Measurements from ENCODE around the gene C3orf80. TPM values are rescaled to one million over a fixed set of nuclear protein-coding genes. Genes with fewer than 3 reads are reported as not detected.

C3orf80 gene
- polyA plus RNA-seq, 1 experiment, result 0.11 TPM

DNA sequence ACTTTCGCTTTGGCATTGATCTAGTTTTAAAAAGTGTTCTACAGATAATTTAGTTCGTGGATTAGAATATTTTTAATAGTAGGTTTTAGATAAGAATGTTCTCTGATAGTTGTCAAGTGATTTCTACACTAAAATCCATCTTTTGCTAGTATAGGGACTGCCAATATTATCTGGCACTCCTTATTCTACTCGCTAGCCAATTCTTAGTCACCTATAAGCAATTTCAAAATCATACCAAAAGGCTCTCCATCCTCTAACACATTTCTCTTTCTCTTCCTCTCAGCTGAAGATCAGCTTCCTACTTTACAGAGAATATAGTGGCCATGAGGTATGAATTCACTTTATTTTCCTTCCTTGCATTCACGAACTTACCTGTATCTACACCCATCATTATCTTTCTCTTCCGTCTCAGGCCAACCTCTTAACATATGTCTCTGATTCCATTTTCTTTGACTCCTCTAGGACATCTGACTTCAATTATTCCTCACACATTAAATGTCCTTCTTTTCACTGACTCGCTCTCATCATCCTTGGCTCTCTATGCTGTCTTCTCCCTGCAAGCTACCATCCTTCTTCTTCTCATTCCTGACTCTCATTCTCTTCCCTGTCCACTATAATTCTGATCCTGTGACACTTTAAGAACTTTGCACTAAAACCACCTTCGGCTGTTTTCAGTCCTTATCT is 35.5 kb downstream of the C3orf80 start:
- no peak for DNase-seq (ENCODE audit: low read depth)
- H3K4me3 ChIP-seq (ENCODE audit: low read depth, low read length), result no peak overlapping the region
- TF ChIP-seq, protein P1, sequence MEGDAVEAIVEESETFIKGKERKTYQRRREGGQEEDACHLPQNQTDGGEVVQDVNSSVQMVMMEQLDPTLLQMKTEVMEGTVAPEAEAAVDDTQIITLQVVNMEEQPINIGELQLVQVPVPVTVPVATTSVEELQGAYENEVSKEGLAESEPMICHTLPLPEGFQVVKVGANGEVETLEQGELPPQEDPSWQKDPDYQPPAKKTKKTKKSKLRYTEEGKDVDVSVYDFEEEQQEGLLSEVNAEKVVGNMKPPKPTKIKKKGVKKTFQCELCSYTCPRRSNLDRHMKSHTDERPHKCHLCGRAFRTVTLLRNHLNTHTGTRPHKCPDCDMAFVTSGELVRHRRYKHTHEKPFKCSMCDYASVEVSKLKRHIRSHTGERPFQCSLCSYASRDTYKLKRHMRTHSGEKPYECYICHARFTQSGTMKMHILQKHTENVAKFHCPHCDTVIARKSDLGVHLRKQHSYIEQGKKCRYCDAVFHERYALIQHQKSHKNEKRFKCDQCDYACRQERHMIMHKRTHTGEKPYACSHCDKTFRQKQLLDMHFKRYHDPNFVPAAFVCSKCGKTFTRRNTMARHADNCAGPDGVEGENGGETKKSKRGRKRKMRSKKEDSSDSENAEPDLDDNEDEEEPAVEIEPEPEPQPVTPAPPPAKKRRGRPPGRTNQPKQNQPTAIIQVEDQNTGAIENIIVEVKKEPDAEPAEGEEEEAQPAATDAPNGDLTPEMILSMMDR (IDR thresholded peaks at IDR 0.05; ENCODE audit: insufficient read depth, low read depth, low read length), result no peak
- POLR2A ChIA-PET, result interaction anchor here (0.6 kb wide), 1 partner anchor 117 kb away, joined by 3 read pairs; no protein-coding TSS in a partner anchor
- H3K27me3 ChIP-seq (ENCODE audit: control insufficient read depth, insufficient read depth, low read length), result no peaks in the 10 kb centered on the region
- CTCF ChIA-PET, result interaction anchor here (1.3 kb wide), 1 partner anchor 21 kb away, joined by 3 read pairs; no protein-coding TSS in a partner anchor
- no peaks in the 10 kb centered on the region for H3K36me3 ChIP-seq (ENCODE audit: control insufficient read depth, insufficient read depth, low read length)

DNA sequence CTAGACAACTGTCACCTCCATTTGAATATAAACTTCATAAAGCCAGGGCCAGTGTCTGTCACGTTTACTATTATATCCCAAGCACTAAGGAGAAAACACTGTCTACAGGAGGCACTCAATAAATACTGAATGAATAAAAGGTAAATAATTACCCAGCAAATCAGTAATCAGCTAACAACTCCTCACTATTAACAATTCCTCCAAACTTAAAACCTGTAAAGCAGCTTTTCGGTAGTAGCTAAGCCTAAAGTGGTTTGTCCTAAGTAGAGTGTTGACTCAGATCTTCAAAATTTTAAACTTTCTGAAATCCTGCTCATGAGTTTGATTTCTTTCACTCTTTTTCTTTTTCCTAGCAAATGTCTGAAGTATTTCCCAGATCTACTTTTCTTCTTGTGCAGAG is 39.9 kb downstream of the C3orf80 start:
- ChIA-PET POLR2A (no interaction called here), CTCF (no interaction called here)
- Histone ChIP-seq H3K4me3 (ENCODE audit: low read depth, low read length) (no peak overlapping the region), H3K27me3 (ENCODE audit: control insufficient read depth, insufficient read depth, low read length) (no peaks in the 10 kb centered on the region), H3K36me3 (ENCODE audit: control insufficient read depth, insufficient read depth, low read length) (no peaks in the 10 kb centered on the region)
- DNase-seq (ENCODE audit: low read depth), result no peak
- TF ChIP-seq, protein P1 (IDR thresholded peaks at IDR 0.05; ENCODE audit: insufficient read depth, low read depth, low read length), result no peak

Other genes with a start within 250 kb of the C3orf80 start
- 0.38 and 0.50 TPM in 2 replicates for gene IL12A, start 236.6 kb upstream of the C3orf80 start, polyA plus RNA-seq (2011; rRNA removed)
- gene IFT80, start 173.8 kb downstream of the C3orf80 start, polyA plus RNA-seq (2011; rRNA removed), result 10.4 and 20.6 TPM in 2 replicates
- 26.1 and 41.5 TPM in 2 replicates for gene SMC4, start 174.2 kb downstream of the C3orf80 start, polyA plus RNA-seq (2011; rRNA removed)
- 10.3 and 17.2 TPM in 2 replicates for gene TRIM59, start 224.4 kb downstream of the C3orf80 start, polyA plus RNA-seq (2011; rRNA removed)

Measured in BJ (cell line).